ENCODE measurements around the gene PLAAT3. TPM values are rescaled to one million over a fixed set of nuclear protein-coding genes. Genes with fewer than 3 reads are reported as not detected.
"Not testable (repeated sequence)": the region's sequence is repeated elsewhere in the genome, so short reads cannot be mapped to it uniquely, and the experiment has no call there.

PLAAT3 gene
- total RNA-seq, 1 experiment from 2014 or later, result 325 TPM

- peak; percentile 86 for DNase-seq (ENCODE audit: low spot score)
These were observed 4.7 kb downstream of the PLAAT3 start for GRCh38 chr11:63609536-63609935.

- DNase-seq (ENCODE audit: low spot score), result no peak
These were observed 5.6 kb downstream of the PLAAT3 start for GRCh38 chr11:63608353-63609345.

- no peak for DNase-seq (ENCODE audit: low spot score)
These were observed 11.1 kb downstream of the PLAAT3 start for GRCh38 chr11:63603180-63603518.

GRCh38 chr11:63602290-63603179, 11.7 kb downstream of the PLAAT3 start:
- DNase-seq (ENCODE audit: low spot score), result not testable (repeated sequence)

- DNase-seq (ENCODE audit: low spot score), result no peak
These were observed 14.8 kb downstream of the PLAAT3 start for GRCh38 chr11:63599211-63600122.

- DNase-seq (ENCODE audit: low spot score), result no peak
These were observed 15.7 kb downstream of the PLAAT3 start for GRCh38 chr11:63598556-63598955.

- no peak for DNase-seq (ENCODE audit: low spot score)
These were observed 18.9 kb downstream of the PLAAT3 start for GRCh38 chr11:63595296-63595695.

- peak; percentile 80 for DNase-seq (ENCODE audit: low spot score)
These were observed 21.2 kb downstream of the PLAAT3 start for GRCh38 chr11:63592975-63593395.

GRCh38 chr11:63590024-63590788, 24.0 kb downstream of the PLAAT3 start:
- DNase-seq (ENCODE audit: low spot score), result no peak

- no peak for DNase-seq (ENCODE audit: low spot score)
These were observed 25.2 kb downstream of the PLAAT3 start for GRCh38 chr11:63589000-63589399.

- DNase-seq (ENCODE audit: low spot score), result no peak
These were observed 27.6 kb downstream of the PLAAT3 start for GRCh38 chr11:63586451-63587166.

- no peak for DNase-seq (ENCODE audit: low spot score)
These were observed 30.9 kb downstream of the PLAAT3 start for GRCh38 chr11:63583357-63583677.

GRCh38 chr11:63581224-63581623, 33.0 kb downstream of the PLAAT3 start:
- peak; percentile 65 for DNase-seq (ENCODE audit: low spot score)

GRCh38 chr11:63578882-63579281, 35.4 kb downstream of the PLAAT3 start:
- DNase-seq (ENCODE audit: low spot score), result not testable (repeated sequence)

- DNase-seq (ENCODE audit: low spot score), result peak; percentile 76
These were observed 39.2 kb downstream of the PLAAT3 start for GRCh38 chr11:63574856-63575602.

- DNase-seq (ENCODE audit: low spot score), result peak; percentile 82
These were observed 40.1 kb downstream of the PLAAT3 start for GRCh38 chr11:63573881-63574855.

- DNase-seq (ENCODE audit: low spot score), result no peak
These were observed 42.1 kb downstream of the PLAAT3 start for GRCh38 chr11:63572026-63572688.

All from HT-29 (cell line).